Activated CD8-positive, alpha-beta memory T cell treated with anti-CD3 and anti-CD28 coated beads, Interleukin-2, amount 50 U/mL, for 1 hour (primary cell): ENCODE measurements around the gene SLC35F1.

Experiments used
- DNase-seq: peaks from one replicate; pipeline ENCODE4 v3.0.0-alpha.2; 2020; ENCODE audit errors: extremely low read depth

Gene SLC35F1

DNA sequence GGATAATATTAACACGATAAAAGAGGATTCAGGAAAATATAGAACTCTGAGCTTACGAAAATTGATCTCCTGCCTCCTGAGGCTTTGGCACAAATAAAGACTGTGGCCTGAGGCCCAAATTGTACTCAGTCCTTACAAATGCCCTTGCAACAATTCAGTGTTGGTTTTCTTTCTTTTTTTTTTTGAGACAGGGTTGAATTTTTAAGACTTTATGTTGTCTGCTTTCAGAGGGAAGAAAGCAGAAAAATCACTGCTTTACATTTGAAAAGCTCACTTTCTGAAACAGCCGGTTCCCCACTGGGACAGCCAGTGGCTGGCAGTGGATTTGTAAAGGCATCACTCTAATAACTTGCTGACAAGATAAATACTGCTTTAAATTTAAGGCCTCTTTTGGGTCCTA, 290.5 kb downstream of the SLC35F1 start:
- DNase-seq, result no peak

DNA sequence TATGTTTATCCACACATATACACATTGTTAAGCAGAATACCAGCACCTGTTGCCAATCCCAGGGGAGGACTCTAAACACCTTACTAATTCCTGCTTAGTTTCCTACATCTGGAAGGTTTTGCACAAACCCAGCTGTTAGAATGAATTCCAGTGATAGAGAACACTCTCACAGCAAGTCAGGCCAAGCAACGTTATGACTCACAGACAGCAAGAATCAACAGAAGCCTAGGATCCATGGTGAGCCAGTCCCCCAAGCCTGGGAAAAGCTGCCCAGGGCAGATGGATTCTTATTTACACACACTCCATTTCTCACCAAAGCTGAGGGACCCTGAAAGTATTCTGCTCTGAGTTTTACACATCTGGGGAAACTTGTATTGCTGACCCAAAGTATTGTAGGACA, 291.7 kb downstream of the SLC35F1 start:
- DNase-seq, result no peak

- DNase-seq, result no peak
These were observed 293.1 kb downstream of the SLC35F1 start for GRCh38 chr6:118200160-118200559.

DNA sequence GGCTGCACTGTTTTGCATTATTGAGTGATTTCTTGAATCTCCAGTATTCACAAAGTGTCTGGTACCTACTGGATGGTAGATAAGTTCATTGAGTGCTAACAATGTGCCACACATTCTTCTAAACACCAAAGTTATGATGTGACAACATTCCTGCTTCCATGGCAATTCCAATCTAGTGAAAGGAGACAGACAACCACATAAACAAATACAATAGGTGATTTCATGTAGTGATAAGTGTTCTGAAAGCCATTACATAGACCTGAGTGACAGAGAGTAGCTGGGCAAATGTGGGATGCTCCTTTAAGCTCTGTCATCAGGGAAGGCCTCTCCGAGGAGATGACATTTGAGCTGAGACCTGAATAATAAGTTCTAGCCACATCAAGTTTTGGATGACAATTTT, 295.5 kb downstream of the SLC35F1 start:
- no peak for DNase-seq

DNA sequence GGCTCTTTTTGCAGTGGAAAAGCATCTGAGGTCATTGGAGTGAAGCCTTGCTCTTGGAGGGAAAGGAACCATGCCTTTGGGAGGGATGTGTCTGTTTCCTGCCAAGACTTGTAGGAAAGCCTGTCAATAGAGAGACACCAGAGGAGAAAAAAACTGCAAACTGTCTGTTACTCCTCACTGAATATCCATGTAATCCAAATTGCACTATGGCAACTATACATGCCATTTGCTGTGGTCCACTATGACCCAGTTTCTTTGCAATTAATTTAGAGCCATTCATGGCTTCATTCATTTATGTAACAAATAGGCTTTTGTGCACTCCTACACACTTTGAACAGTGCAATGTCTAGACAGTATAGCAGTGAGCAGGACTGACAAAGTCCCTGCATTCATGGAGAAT, 296.5 kb downstream of the SLC35F1 start:
- no peak for DNase-seq

GRCh38 chr6:118206221-118206620, 299.2 kb downstream of the SLC35F1 start:
- DNase-seq, result no peak

- no peak for DNase-seq
These were observed 300.9 kb downstream of the SLC35F1 start for GRCh38 chr6:118207947-118208346.

GRCh38 chr6:118212451-118213173, 305.5 kb downstream of the SLC35F1 start:
- DNase-seq, result no peak

DNA sequence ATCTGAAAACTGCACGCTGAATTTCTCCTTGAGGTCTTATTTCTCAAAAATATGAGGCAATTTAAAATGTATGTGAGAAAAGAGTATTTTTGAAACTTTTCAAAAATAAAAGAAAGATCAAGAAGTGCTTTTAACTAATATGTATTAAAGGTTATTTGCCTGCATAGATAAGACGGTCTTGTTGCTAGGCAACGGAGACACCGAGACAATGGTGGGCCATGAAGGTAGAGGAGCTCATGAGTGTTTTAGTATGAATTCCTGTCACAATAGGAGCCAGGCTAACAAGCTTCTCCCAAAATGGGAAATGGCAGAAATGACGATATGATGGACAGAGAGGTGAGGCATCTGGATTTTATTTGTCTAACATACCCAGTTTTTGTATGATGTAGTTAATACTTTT, 308.2 kb downstream of the SLC35F1 start:
- DNase-seq, result no peak

- no peak for DNase-seq
These were observed 309.7 kb downstream of the SLC35F1 start for GRCh38 chr6:118216751-118217150.

DNA sequence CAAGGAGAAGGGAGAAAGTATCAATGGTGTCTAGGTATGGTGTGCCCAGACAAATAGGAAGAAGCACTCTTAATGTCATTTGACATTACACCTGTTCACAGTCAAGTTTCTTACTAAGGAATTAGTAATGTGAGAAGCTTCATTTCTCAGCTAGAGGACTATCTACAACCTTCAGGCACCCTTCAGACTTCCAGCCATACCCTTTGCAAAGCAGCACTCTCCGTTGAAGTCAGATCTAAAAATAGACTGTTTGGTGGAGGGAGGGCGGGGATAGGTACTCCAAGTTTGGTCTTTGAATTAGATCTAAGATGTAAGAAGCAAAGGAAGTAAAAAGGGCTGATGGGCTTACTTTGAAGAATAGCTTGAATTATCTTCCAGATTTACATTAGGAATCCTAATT, 311.1 kb downstream of the SLC35F1 start:
- DNase-seq, result no peak

- no peak for DNase-seq
These were observed 313.5 kb downstream of the SLC35F1 start for GRCh38 chr6:118220429-118221128.

GRCh38 chr6:118223316-118223715, 316.3 kb downstream of the SLC35F1 start:
- no peak for DNase-seq

DNA sequence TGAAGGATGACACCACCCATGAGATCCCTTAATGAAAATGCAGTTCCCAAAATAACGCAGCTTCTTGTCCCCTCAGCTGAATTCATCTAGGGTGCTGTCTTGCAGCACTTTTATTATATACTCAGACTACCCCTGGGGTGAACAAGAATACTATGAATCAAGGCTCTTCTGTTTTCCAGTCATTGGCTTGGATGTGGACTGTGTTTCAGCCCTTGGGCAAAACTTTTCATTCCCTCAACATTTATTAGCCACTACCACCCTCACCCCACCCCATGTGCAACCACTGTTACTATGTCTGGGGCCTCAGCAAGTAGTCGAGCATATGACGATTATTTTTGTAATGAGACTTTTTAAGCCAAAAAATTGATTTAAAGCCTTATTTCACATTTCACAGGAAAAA, 321.8 kb downstream of the SLC35F1 start:
- no peak for DNase-seq

DNA sequence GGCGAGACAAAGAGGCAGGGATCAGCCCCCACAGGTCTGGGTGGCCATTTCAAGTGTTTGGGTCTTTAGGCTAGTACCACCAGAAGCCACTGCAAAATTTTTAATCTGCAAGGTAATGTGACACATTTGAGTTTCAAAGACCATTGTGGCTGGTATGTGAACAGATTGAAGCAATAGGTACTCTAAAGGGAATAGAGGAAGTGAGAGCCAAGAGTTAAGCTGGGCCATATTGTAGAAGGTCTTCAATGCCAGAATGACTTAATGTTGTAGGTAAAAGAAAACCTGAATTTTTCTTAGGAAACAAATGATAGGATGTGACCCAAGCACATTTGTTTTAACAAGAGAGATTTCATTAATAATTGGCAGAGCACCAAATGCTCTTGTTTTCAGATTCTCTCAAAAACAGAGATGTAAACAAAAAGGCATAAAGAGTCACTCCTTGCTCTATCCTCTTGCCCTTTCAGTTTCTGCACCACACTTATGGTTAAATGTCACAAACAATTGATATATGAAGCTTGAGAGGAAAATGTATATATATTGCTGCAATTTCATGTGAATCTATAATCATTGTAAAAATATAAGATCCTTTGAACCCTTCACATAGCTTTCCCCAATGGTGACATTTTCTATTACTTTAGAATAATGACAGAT, 333.9 kb downstream of the SLC35F1 start:
- DNase-seq, result no peak

GRCh38 chr6:118246406-118246805, 339.3 kb downstream of the SLC35F1 start:
- DNase-seq, result no peak

DNA sequence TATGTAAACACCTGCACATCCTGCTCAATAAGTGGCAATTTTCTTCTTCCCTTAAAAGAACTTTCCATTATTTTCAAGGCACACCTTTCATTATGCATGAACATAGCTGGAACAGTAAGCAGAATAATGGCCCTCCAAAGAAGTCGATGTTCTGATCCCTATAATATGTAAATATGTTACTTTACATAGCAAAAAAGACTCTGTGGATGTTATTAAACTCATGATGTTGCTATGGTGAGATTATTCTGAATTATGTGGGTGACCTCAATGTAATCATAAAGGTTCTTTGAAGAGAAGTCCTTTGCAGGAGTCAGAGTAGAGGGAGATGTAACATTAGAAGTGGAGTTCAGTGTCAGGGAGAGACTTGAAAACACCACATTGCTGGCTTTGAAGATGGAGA, 341.1 kb downstream of the SLC35F1 start:
- no peak for DNase-seq

- DNase-seq, result no peak
These were observed 342.6 kb downstream of the SLC35F1 start for GRCh38 chr6:118249680-118250079.

GRCh38 chr6:118252474-118252873, 345.4 kb downstream of the SLC35F1 start:
- DNase-seq, result no peak

DNA sequence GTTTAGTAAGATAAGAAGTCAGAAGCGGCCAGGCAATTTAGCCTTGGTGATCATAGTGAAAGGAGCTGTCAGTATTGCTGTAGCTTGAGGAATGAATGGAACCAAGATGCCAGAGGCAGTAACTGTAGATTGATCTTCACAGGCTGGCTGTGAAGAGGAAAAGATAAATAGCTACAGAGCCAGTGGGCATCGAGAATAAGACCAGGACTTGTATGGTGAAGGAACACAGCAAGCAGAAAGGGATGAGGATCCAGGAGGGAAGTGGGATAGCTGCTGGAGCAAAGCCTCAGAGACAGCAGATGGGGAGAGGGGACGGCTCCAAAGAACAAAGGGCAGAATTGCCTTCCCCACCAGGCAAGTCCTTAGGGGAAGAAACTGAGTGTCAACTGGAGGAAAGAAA, 346.7 kb downstream of the SLC35F1 start:
- no peak for DNase-seq

- DNase-seq, result no peak
These were observed 353.8 kb downstream of the SLC35F1 start for GRCh38 chr6:118260833-118261232.

- DNase-seq, result no peak
These were observed 356.9 kb downstream of the SLC35F1 start for GRCh38 chr6:118263921-118264486.

GRCh38 chr6:118269659-118270058, 362.6 kb downstream of the SLC35F1 start:
- no peak for DNase-seq
